HCEC 1CT (cell line): ENCODE data around the gene SH2B2.
"Not testable (repeated sequence)": the region's sequence is repeated elsewhere in the genome, so short reads cannot be mapped to it uniquely, and the experiment has no call there.

Experiments used
- DNase-seq: peaks from one replicate; pipeline ENCODE4 v3.0.0-alpha.2; 2017

SH2B2 gene

GRCh38 chr7:102287111-102287980 lies 678 bp downstream of the SH2B2 start:
- DNase-seq: peak; percentile 32

GRCh38 chr7:102287981-102288278 lies 1.3 kb downstream of the SH2B2 start:
- no peak for DNase-seq

GRCh38 chr7:102288285-102288930 lies 1.7 kb downstream of the SH2B2 start:
- DNase-seq: no peak

GRCh38 chr7:102289057-102289456 lies 2.4 kb downstream of the SH2B2 start:
- no peak for DNase-seq

GRCh38 chr7:102291056-102291915 lies 4.6 kb downstream of the SH2B2 start:
- no peak for DNase-seq

GRCh38 chr7:102291916-102292267 lies 5.2 kb downstream of the SH2B2 start:
- DNase-seq: no peak

GRCh38 chr7:102292813-102293798 lies 6.4 kb downstream of the SH2B2 start:
- no peak for DNase-seq

GRCh38 chr7:102294589-102294988 lies 7.9 kb downstream of the SH2B2 start:
- DNase-seq: no peak

- no peak for DNase-seq
Observed at GRCh38 chr7:102295346-102296178, 8.9 kb downstream of the SH2B2 start.

GRCh38 chr7:102296179-102296438 lies 9.4 kb downstream of the SH2B2 start:
- DNase-seq: no peak

GRCh38 chr7:102296514-102296913 lies 9.8 kb downstream of the SH2B2 start:
- DNase-seq: no peak

GRCh38 chr7:102297487-102298218 lies 11.0 kb downstream of the SH2B2 start:
- DNase-seq: no peak

- DNase-seq: no peak
Observed at GRCh38 chr7:102300643-102301221, 14.1 kb downstream of the SH2B2 start.

- DNase-seq: not testable (repeated sequence)
Observed at GRCh38 chr7:102301367-102301766, 14.7 kb downstream of the SH2B2 start.

- no peak for DNase-seq
Observed at GRCh38 chr7:102302025-102302424, 15.4 kb downstream of the SH2B2 start.

- DNase-seq: no peak
Observed at GRCh38 chr7:102303669-102304422, 17.2 kb downstream of the SH2B2 start.

GRCh38 chr7:102304668-102305067 lies 18.0 kb downstream of the SH2B2 start:
- DNase-seq: no peak

GRCh38 chr7:102305414-102306268 lies 19.0 kb downstream of the SH2B2 start:
- DNase-seq: no peak
